OCI-LY1 (cell line): ENCODE measurements around the gene NEGR1.

Source experiments
- EZH2 ChIP-seq: fragments of 200-600 bp; sonication (generic), shearing (Covaris generic); IDR thresholded peaks from 2 replicates; pipeline ENCODE4 v1.8.0; 2017; ENCODE audit warnings: borderline replicate concordance, mixed run types, mild to moderate bottlenecking, antibody characterized with exemption, low read length, moderate library complexity, mixed read lengths
- TF ChIP-seq, protein P1 (sequence below): fragments of 200-600 bp; sonication (generic), shearing (Covaris generic); IDR thresholded peaks from 2 replicates; pipeline ENCODE4 v1.5.1; 2017; ENCODE audit warnings: mild to moderate bottlenecking, antibody characterized with exemption, low read length, moderate library complexity, mixed read lengths

DNA sequence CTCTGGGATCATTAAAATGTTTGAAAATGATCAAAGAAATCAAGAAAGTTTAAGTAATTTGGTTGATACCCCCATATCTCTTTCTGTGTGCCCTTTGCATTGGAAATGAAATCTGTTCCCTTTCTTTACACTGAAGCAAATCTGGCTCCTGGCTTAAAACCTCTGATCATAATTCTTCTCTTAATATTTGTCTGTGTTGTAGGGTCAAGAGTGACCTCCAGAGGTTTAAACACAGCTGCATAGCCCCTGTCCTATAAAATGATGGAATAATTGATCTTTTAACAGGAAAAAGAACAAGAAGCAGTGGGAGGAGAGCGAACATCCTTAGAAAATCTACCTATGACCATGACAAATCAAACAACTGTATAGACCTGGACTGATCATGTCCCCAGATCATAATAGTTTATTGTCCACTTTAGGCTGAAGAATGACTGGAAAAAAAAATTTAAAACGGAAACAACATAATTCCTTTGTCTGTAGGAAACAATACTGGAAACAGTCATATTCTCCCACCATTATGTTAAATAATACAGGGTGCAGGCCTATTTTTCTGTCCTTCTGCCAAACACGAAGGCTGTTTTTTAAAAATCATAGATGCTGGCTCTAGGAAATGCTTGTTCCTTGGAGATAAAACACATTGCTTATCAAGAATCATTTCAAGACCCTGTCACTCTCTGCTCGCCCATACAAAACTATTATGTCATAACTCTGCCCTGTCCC is 184.3 kb downstream of the NEGR1 start:
- no peak for TF ChIP-seq EZH2
- TF ChIP-seq, protein P1, sequence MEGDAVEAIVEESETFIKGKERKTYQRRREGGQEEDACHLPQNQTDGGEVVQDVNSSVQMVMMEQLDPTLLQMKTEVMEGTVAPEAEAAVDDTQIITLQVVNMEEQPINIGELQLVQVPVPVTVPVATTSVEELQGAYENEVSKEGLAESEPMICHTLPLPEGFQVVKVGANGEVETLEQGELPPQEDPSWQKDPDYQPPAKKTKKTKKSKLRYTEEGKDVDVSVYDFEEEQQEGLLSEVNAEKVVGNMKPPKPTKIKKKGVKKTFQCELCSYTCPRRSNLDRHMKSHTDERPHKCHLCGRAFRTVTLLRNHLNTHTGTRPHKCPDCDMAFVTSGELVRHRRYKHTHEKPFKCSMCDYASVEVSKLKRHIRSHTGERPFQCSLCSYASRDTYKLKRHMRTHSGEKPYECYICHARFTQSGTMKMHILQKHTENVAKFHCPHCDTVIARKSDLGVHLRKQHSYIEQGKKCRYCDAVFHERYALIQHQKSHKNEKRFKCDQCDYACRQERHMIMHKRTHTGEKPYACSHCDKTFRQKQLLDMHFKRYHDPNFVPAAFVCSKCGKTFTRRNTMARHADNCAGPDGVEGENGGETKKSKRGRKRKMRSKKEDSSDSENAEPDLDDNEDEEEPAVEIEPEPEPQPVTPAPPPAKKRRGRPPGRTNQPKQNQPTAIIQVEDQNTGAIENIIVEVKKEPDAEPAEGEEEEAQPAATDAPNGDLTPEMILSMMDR, result no peak
